HUES64 (cell line): ENCODE measurements around the gene B3GALNT2. TPM values are rescaled to one million over a fixed set of nuclear protein-coding genes. Genes with fewer than 3 reads are reported as not detected.
"Not testable (repeated sequence)": the region's sequence is repeated elsewhere in the genome, so short reads cannot be mapped to it uniquely, and the experiment has no call there.

Source experiments
- H3K27ac ChIP-seq: 2 replicates; pipeline ENCODE4 v1.7.0; 2013; ENCODE audit warnings: low read depth, low read length, inconsistent platforms
- H3K27me3 ChIP-seq: 2 replicates; pipeline ENCODE4 v1.6.1; 2013; ENCODE audit warnings: mild to moderate bottlenecking, low read length; ENCODE audit not compliant: insufficient read depth
- H3K36me3 ChIP-seq: 2 replicates; pipeline ENCODE4 v1.6.1; 2013; ENCODE audit warnings: mild to moderate bottlenecking, low read length; ENCODE audit not compliant: insufficient read depth
- H3K4me1 ChIP-seq: 2 replicates; pipeline ENCODE4 v1.6.1; 2013; ENCODE audit warnings: mild to moderate bottlenecking, low read length, moderate library complexity; ENCODE audit not compliant: insufficient read depth
- H3K4me3 ChIP-seq: 2 replicates; pipeline ENCODE4 v1.5.1; 2013; ENCODE audit warnings: mild to moderate bottlenecking, low read length, moderate library complexity
- H3K9ac ChIP-seq: 2 replicates; pipeline ENCODE4 v1.6.1; 2013; ENCODE audit warnings: mild to moderate bottlenecking, low read depth, low read length
- H3K9me3 ChIP-seq: 2 replicates; pipeline ENCODE4 v1.6.1; 2013; ENCODE audit warnings: low read depth, low read length; ENCODE audit not compliant: insufficient read depth
- WGBS: fragments of 150-250, 120-280 bp; methylation state at CpG from one replicate; pipeline ENCODE4 v1.1.7; 2013; ENCODE audit warnings: missing lambda C conversion rate; 5-methylcytosine and 5-hydroxymethylcytosine counted together
- polyA plus RNA-seq, 2 experiments: library from polyadenylated mRNA; stranded (reverse); fragments of 50-300 nt; gene quantifications; one replicate each; pipeline ENCODE4 v1.2.3, GENCODE V29; 2013

Gene B3GALNT2
- 15.6 TPM for polyA plus RNA-seq (2013, experiment 1 of 2)
- 18.1 TPM for polyA plus RNA-seq (2013, experiment 2 of 2)

DNA sequence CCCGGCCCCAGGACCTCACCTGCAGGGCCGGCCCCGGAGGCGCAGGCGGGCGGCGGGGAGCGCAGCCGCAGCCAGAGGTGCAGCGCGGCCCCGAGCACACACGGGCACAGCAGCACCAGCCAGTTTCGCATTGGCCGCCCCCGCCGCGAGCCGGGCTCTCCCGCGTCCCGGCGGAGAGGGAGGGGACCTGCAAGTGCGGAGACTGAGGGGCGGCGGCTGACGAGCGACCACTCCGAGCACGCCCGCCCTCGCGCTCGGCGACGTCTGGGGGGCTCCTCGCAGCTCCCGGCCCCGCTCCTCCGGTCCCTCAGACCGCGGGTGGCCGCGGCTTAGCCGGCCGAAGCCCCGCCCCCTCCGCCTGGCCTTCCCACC, at the start of gene B3GALNT2:
B3GALNT2 (minus strand) TSS at position 331 of the 372 bp plus-strand sequence; CDS start at position 131, 200 bp downstream.
- H3K4me1 ChIP-seq = peaks cover 16% of the 10 kb centered on the region
- H3K4me3 ChIP-seq = peak within 1 kb of the TSS; percentile 76
- H3K36me3 ChIP-seq = no peaks in the 10 kb centered on the region
- WGBS = under 1% methylated on average over 48 of the region's 48 CpGs
- H3K27me3 ChIP-seq = no peaks in the 10 kb centered on the region
- H3K9me3 ChIP-seq = no peaks in the 10 kb centered on the region
- H3K9ac ChIP-seq = peak within 1 kb of the TSS; percentile 89
- peak within 1 kb of the TSS; percentile 88 for H3K27ac ChIP-seq

DNA sequence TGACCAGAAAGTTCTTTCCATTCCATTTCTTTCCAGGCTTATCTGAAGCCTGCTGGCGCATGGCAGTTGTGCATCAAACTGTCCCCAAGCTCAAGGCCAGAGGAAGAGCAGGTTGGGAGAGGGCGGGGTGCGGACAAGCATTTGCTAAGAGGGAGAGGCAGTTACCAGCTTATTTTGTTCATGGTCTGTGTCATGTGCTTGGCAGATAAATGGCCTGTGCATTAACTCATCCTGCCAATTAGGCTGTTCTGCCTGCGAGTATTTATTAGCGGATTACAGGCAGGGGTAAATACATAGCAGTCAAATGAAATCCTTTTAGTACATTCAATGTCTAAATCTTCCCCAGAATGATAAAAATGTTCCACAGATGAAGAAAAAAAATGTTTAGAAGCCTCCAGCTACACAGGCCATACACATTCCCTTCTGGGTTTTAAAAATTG, 48.9 kb upstream of the B3GALNT2 start:
- 92% methylated on average over 5 of the region's 5 CpGs for whole genome bisulfite sequencing

DNA sequence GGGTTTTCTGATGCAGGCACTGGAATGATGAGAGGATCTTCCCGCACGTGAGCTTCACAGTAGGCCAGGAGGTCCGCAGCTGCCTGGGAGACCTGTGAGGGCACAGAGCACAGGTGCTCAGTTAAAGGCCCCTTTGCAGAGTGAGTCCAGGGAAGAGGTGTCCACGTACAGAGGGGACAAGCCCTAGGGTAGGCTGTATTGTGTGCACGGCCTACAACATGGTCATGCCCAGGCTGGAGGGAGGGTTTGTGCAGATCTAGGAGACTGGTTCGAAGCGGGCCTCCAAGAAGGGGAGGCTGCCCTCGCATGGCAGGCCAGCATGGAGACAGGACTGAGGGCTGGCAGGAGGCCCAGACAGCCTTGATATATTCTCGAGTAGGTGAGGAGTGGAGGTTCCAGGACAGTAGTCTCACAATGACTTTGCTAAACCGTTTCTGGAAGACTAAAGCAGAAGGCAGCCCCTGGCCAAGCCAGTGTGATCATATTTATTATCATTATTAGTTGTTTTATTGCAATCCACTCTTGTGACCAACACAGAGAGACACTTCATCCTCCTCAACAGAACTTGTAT, 48.0 kb upstream of the B3GALNT2 start:
- Histone ChIP-seq H3K4me1 (no peaks in the 10 kb centered on the region; the same call in 1 of the 2 replicates), H3K9me3 (no peaks in the 10 kb centered on the region), H3K36me3 (no peaks in the 10 kb centered on the region), H3K27me3 (no peaks in the 10 kb centered on the region), H3K4me3 (no peak overlapping the region), H3K27ac (no peak overlapping the region), H3K9ac (no peak overlapping the region)
- WGBS = 88% methylated on average over 10 of the region's 10 CpGs

More for the DNA sequence above, 48.9 kb upstream of the B3GALNT2 start:
- H3K27ac ChIP-seq = no peak overlapping the region
- no peak overlapping the region for H3K9ac ChIP-seq
- no peaks in the 10 kb centered on the region for H3K27me3 ChIP-seq
- H3K4me3 ChIP-seq = no peak overlapping the region
- no peaks in the 10 kb centered on the region for H3K36me3 ChIP-seq
- H3K4me1 ChIP-seq = no peaks in the 10 kb centered on the region; the same call in 1 of the 2 replicates
- H3K9me3 ChIP-seq = no peaks in the 10 kb centered on the region

DNA sequence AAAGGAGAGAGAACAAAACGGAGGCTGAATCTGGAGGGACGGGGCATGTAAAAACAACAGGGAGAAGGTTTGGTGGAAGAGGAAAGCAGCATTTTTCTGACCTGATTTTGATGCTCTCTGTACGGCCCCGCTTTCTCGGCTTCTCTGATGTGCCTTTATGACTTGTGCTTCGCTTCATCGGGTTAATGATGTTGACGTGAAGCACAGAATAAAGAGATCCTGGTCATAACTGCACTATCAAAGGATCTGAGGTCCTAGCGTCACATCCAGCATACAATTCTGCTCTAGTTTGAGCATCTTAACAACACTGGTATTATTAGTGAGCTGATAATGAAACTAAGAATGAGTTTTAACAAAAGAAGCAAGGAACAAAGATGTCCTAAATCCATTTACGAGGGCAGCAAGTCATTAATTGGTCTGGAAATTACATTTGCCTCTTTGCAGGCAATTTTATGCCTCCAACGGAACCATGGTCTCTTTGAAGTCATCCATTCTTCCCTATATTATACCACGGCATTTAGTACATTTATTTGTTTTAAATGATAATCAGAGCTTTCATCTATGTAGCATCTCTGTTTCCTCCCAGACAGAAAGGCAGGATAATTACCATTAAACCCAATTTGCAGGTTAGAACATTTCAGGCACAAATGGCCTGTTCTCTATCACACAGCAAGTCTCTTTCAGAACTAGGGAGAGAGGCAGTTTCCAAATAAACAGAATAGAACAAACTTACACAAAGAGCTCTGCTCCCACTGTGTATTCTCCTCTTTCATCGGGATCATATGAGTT, 45.3 kb upstream of the B3GALNT2 start:
- Histone ChIP-seq H3K27ac (no peak overlapping the region), H3K9me3 (no peaks in the 10 kb centered on the region), H3K36me3 (no peaks in the 10 kb centered on the region), H3K4me1 (peaks cover 5% of the 10 kb centered on the region; the same call in 1 of the 2 replicates), H3K9ac (no peak overlapping the region), H3K27me3 (no peaks in the 10 kb centered on the region), H3K4me3 (no peak overlapping the region)
- WGBS = 79% methylated on average over 12 of the region's 13 CpGs

DNA sequence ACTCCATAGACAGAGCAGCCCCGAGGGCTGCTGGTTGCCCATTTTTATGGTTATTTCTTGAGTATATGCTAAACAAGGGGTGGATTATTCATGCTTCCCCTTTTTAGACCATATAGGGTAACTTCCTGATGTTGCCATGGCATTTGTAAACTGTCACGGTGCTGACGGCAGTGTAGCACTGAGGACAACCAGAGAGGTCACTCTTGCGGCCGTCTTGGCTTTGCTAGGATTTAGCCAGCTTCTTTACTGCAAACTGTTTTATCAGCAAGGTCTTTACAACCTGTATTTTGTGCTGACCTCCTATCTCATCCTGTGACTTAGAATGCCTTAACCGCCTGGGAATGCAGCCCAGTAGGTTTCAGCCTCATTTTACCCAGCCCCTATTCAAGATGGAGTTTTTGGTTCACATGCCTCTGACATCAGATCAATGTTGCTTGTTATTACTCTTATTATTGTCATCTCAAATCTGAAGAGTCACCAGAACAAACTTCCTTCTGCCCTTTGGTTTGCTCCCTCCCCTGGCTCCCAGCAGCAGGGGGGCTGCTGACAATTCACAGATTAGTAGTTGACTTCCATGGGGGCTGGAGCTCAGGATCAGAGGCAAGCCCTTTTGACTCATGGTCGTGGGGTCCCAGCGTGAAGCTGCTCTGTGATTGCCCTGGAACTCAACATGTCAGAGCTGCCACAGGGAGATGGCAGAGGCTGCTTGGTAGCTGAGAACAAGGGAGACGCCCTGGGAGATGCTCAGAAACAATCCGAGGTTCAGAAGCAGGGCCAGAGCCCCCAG, 42.3 kb upstream of the B3GALNT2 start:
- H3K9ac ChIP-seq, H3K9me3 ChIP-seq, H3K4me1 ChIP-seq, H3K36me3 ChIP-seq, H3K4me3 ChIP-seq, H3K27me3 ChIP-seq: not testable (repeated sequence)
- peak overlapping the region; percentile 39; the same call in 1 of the 2 replicates for H3K27ac ChIP-seq
- 44% methylated on average over 10 of the region's 10 CpGs for WGBS

DNA sequence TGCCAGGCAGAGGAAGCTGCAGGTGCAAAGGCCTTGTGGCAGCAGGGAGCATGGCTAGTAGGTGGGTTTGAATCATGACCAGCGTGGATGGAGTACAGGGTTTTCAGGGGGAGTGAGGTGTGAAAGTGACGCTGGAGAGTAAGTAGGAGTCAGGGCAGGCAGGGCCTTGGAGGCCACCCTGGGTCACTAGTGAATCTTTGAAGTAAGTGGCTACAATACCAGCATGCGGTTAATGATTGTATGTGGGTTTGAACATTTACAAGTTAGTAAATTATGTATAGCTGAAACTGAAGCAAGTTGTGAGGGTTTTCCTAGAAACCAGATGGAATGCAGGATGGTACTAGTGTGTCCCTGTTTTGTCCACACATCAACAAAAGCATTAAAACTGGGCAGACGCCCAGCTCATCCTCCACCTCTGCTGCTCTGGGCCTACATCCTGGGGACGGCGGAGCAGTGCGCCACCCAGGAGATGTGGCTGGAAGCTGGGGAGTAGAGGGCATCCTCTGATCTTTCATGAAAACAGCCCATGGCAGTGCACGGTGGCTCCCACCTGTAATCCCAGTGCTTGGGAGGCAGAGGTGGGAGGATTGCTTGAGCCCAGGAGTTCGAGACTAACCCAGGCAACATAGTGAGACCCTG, 41.2 kb upstream of the B3GALNT2 start:
- no peak overlapping the region for H3K9ac ChIP-seq
- WGBS = 93% methylated on average over 9 of the region's 9 CpGs
- H3K9me3 ChIP-seq = no peaks in the 10 kb centered on the region
- H3K27ac ChIP-seq = no peak overlapping the region
- H3K27me3 ChIP-seq = no peaks in the 10 kb centered on the region
- no peak overlapping the region for H3K4me3 ChIP-seq
- H3K4me1 ChIP-seq = peaks cover 8% of the 10 kb centered on the region; the same call in 1 of the 2 replicates
- H3K36me3 ChIP-seq = no peaks in the 10 kb centered on the region

DNA sequence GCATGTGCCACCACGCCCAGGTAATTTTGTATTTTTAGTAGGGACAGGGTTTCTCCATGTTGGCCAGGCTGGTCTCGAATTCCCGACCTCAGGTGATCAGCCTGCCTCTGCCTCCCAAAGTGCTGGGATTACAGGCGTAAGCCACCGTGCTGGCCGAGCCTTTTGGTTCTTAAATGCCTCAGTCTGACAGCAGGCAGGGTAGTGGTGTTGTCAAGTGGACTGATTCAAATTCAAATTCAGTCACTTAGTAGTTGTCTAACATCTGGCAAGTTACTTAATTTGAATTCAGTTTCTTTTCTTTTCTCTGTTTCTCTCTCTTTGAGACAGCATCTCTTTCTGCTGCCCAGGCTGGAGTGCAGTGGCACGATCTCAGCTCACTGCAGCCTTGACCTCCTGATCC, 38.6 kb upstream of the B3GALNT2 start:
- H3K36me3 ChIP-seq, H3K4me1 ChIP-seq, H3K4me3 ChIP-seq, H3K9ac ChIP-seq, H3K9me3 ChIP-seq, H3K27me3 ChIP-seq, H3K27ac ChIP-seq: not testable (repeated sequence)
- WGBS = 53% methylated on average over 7 of the region's 7 CpGs

DNA sequence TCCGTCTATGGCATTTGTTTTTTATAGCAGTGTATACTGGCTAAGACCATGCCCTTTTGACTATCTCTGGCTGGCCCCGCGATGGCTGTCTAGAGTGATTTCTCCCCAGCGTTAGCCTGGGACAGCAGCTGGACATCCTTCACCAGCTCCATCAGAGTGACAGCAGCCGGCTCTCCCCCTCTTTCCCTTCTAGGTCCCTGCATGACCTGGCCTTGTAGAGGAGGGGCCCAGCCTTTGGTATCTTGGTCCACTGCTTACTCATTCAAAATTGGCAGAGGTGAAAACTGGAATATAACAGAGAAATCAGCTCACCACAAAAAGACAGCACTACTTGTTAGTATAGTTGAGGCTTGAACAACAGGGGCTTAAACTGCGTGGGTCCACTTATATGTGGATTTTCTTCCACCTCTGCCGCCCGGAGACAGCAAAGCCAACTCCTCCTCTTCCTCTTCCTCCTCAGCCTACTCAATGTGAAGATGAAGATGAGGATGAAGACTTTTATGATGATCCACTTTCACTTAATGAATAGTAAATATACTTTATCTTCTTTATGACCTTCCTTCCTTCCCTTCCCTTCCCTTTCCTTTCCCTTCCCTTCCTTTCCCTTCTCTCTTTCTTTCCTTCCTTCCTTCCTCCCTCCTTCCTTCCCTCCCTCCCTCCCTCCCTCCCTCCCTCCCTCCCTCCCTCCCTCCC, 29.4 kb upstream of the B3GALNT2 start:
- 95% methylated on average over 8 of the region's 8 CpGs for WGBS
- Histone ChIP-seq H3K9ac (no peak overlapping the region), H3K36me3 (no peaks in the 10 kb centered on the region), H3K4me1 (no peaks in the 10 kb centered on the region), H3K27ac (no peak overlapping the region), H3K4me3 (no peak overlapping the region), H3K27me3 (no peaks in the 10 kb centered on the region), H3K9me3 (no peaks in the 10 kb centered on the region)

DNA sequence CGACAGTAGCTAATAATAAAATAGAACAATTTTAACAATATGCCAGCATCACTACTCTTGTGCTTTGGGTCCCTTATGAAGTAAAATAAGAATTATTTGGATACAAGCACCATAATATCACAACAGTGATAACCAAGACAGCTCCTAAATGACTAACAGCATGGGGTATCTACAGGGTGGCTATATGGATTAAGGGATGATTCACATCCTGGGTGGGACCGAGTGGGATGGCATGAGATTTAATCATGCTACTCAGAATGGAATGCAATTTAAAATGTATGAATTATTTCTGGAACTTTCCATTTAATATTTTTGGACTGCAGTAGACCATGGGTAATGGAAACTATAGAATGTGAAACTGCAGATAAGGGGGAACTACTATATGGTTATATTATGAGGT, 28.1 kb upstream of the B3GALNT2 start:
- H3K27ac ChIP-seq = no peak overlapping the region

DNA sequence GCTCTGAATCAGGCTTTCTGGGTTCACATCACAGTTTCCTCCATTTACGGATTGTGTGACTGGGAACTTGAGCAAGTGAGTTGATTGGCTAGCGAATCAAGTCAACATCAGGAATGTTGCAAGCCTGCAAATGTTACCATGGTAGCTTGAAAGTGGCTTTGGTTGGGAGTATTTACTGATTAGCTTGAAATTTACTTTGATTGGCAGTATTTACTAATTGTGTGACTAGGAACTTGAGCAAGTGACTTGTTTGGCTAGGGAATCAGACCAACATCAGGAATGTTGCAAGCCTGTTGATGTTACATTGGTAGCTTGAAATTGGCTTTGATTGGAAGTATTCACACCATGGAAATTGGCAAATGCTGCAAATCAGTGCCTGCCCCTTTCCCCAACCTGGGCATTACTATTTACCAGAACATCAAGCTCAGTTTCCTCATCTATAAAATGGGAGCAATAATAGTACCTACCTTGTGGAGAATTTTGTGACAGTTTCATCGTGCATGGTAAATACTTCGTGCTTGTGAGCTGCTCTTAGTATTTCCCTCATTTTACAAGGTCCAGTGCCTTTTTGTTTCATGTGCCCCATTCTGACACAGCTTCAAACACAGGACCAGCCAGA, 23.1 kb upstream of the B3GALNT2 start:
- Histone ChIP-seq H3K36me3 (no peaks in the 10 kb centered on the region), H3K9ac (no peak overlapping the region), H3K27me3 (no peaks in the 10 kb centered on the region), H3K27ac (no peak overlapping the region), H3K9me3 (no peaks in the 10 kb centered on the region), H3K4me1 (no peaks in the 10 kb centered on the region; the same call in 1 of the 2 replicates), H3K4me3 (no peak overlapping the region)
- WGBS = 95% methylated on average over 4 of the region's 4 CpGs

More for the DNA sequence above, 28.1 kb upstream of the B3GALNT2 start:
- 52% methylated on average over 1 of the region's 2 CpGs for WGBS
- no peak overlapping the region for H3K9ac ChIP-seq
- no peaks in the 10 kb centered on the region for H3K36me3 ChIP-seq
- H3K4me1 ChIP-seq = no peaks in the 10 kb centered on the region
- no peaks in the 10 kb centered on the region for H3K9me3 ChIP-seq
- H3K27me3 ChIP-seq = no peaks in the 10 kb centered on the region
- no peak overlapping the region for H3K4me3 ChIP-seq
